Stimulated activated CD8-positive, alpha-beta memory T cell treated with anti-CD3 and anti-CD28 coated beads, Interleukin-15, amount 100 ng/mL, for 4 hours (primary cell): ENCODE data around the gene COX8C.
"Not testable (repeated sequence)": the region's sequence is repeated elsewhere in the genome, so short reads cannot be mapped to it uniquely, and the experiment has no call there.

Experiments
- DNase-seq, 2 donors: peaks; one replicate each; pipeline ENCODE4 v3.0.0-alpha.2; 2020; ENCODE audit warnings: low read depth in 2 of 2

The COX8C gene

DNA sequence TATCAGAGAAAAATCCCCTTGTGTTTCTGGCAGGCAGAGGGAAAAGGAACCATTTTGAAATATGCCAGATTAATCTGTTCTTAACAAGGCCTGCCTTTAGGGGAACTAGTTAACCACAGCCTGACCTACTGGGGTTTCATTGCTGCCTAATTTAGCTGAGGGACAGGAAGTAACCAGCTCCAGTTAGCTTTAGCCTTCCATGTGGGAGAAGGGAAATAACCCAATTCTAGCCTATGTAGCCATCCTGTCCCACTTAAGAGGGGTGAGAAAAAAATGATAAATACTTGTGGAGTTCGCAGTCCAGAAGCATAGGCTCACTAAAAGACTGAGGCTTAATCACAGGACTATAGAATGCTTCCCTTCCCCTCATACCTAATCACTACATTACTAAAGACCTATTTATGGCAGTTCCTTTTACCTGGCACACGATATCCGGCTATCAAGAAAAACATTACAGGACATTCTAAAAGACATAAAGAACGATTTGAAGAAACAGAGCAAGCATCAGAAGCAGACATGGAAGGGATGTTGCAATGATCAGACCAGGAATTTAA is 22.8 kb downstream of the COX8C start:
- DNase-seq, result no peak

DNA sequence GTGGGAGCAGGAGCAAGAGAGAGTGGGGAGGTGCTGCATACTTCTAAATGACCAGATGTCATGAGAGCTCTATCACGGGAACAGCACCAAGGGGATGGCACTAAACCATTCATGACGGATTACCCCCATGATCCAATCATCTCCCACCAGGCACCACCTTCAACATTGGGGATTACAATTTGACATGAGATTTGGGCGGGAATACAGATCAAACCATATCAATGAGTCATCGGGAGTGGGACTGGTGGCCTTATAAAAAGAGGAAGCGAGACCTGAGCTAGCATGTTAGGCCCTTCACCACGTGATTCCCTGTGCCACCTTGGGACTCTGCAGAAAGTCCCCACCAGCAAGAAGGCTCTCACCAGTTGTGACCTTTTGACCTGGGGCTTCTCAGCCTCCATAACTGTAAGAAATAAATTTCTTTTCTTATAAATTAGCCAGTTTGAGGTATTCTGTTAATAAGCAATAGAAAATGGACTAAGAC is 28.7 kb downstream of the COX8C start:
- DNase-seq, result no peak

DNA sequence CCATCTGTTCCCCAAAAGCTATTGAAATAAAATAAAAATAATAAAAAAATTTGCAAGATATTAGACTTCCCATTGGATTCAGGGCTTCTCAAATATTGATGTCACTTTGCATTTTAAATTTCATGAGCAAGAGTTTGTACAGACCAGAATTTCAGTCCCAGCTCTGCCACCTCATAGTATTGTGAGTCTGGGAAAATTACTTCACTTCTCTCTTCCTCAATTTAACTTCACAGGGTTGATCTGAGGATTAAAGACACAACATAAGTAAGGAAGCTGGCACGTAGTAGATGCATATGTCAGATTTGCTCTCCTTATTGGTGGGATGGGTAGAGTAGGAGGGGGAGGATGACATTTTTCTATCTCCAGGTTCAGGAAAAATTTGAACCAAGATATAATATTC is 32.8 kb downstream of the COX8C start:
- DNase-seq, result no peak

DNA sequence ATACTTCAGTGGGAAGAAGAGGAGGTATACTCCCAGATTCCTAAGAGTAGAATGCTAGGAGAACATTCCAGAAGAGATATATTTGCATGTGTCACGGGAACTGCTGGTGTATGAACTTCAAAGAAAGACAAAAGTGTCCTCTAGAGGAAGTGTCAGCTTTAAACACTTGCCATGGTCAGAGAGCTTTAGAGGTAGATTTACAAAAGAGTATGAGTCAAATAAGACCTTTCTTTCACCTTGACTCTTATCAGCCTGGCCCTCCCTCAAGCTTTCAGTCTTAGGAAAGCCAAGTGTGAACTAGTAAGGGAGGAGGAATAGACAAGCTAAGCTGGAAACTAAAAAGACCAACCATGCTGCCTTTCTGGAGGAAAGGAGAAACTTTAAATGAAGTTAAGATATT is 34.7 kb downstream of the COX8C start:
- DNase-seq, result no peak

DNA sequence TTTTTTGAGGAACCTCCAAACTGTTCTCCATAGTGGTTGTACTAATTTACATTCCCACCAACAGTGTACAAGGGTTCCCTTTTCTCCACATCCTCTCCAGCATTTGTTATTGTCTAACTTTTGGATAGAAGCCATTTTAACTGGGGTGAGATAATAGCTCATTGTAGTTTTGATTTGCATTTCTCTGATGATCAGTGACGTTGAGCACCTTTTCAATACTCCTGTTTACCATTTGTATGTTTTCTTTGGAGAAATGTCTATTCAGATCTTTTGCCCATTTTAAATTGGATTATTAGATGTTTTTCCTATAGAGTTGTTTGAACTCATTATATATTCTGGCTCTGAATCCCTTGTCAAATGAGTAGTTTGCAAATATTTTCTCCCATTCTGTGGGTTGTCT is 37.3 kb downstream of the COX8C start:
- DNase-seq, result not testable (repeated sequence)

DNA sequence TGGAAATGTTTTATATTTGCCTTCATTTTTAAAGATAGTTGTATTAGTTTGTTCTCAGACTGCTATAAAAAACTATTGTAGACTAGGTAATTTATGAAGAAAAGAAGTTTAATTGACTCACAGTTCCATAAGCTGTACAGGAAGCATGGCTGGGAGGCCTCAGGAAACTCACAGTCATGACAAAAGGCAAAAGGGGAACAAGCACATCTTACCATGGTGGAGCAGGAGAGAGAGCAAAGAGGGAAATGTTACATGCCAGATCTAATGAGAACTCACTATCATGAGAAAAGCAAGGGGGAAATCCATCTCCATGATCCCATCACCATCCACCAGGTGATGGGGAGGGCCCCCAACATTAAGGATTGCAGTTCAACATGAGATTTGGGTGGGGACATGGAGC is 48.2 kb downstream of the COX8C start:
- DNase-seq, result no peak

DNA sequence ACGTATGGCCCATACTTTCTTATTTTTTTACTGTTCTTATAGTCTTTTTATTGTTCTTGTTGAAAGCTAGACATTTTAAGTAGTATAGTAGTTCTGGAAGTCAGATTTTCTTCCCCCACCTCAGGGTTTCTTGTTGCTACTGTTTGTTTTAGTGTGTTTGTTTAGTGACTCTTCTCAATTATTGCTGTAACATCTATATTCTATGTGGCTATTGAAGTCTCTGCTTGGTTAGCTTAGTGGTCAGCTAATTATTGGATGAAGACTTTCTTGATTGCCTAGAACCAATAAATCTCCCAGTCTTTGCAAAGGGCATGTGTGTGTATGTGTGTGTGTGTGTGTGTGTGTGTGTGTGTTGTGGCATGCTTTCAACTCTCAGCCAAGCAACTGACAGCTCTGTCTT is 49.5 kb downstream of the COX8C start:
- DNase-seq, result no peak
